Dermis microvascular lymphatic vessel endothelial cell (primary cell): ENCODE results near the gene TFG. TPM values are rescaled to one million over a fixed set of nuclear protein-coding genes. Genes with fewer than 3 reads are reported as not detected.
"Not testable (repeated sequence)": the region's sequence is repeated elsewhere in the genome, so short reads cannot be mapped to it uniquely, and the experiment has no call there.

Experiments
- DNase-seq, 2 donors: peaks; one replicate each; pipeline versions ENCODE4 v3.0.0 to v3.0.0-alpha.2; 2010; ENCODE audit warnings: low read depth in 2 of 2
- total RNA-seq: library from RNA; depleted of rRNA; stranded (reverse); fragments of >200 nt; gene quantifications from 2 replicates; pipeline ENCODE4 v1.2.1, GENCODE V29; 2014

TFG gene
- total RNA-seq: 44.3 and 60.6 TPM in 2 replicates

GRCh38 chr3:100708989-100709841 is at the start of gene TFG:
TFG (plus strand) TSS chr3:100709494; CDS start chr3:100713686, 4,192 bp downstream.
- peak; percentile 99 for DNase-seq

GRCh38 chr3:100661294-100661693 is 48.0 kb upstream of the TFG start:
- not testable (repeated sequence) for DNase-seq

GRCh38 chr3:100662113-100662823 is 47.0 kb upstream of the TFG start:
- DNase-seq: peak in 1 of 2 donors; percentile 17

- DNase-seq: no peak
Measured at GRCh38 chr3:100665230-100665629, 44.1 kb upstream of the TFG start.

- DNase-seq: not testable (repeated sequence)
Measured at GRCh38 chr3:100666699-100667098, 42.6 kb upstream of the TFG start.

- not testable (repeated sequence) for DNase-seq
Measured at GRCh38 chr3:100667316-100667715, 42.0 kb upstream of the TFG start.

- DNase-seq: not testable (repeated sequence)
Measured at GRCh38 chr3:100670995-100671394, 38.3 kb upstream of the TFG start.

- DNase-seq: no peak
Measured at GRCh38 chr3:100681496-100681895, 27.8 kb upstream of the TFG start.

GRCh38 chr3:100682056-100682853 is 27.0 kb upstream of the TFG start:
- peak in 1 of 2 donors; percentile 16 for DNase-seq

GRCh38 chr3:100682854-100683760 is 26.2 kb upstream of the TFG start:
- DNase-seq: no peak

- DNase-seq: no peak
Measured at GRCh38 chr3:100693225-100693624, 16.1 kb upstream of the TFG start.

- DNase-seq: no peak
Measured at GRCh38 chr3:100695696-100696095, 13.6 kb upstream of the TFG start.

- no peak for DNase-seq
Measured at GRCh38 chr3:100696161-100696560, 13.1 kb upstream of the TFG start.

- DNase-seq: no peak
Measured at GRCh38 chr3:100697172-100697571, 12.1 kb upstream of the TFG start.

- DNase-seq: no peak
Measured at GRCh38 chr3:100697723-100698285, 11.5 kb upstream of the TFG start.

GRCh38 chr3:100698736-100699135 is 10.6 kb upstream of the TFG start:
- DNase-seq: no peak

GRCh38 chr3:100700708-100701107 is 8.6 kb upstream of the TFG start:
- no peak for DNase-seq

GRCh38 chr3:100702082-100702979 is 7.0 kb upstream of the TFG start:
- DNase-seq: no peak

- DNase-seq: no peak
Measured at GRCh38 chr3:100702980-100703345, 6.3 kb upstream of the TFG start.
